NCI-H82 (cell line): ENCODE results near the gene ZNF423.

Experiments
- DNase-seq: peaks from one replicate; lab custom pipeline; 2025; lab: John Stamatoyannopoulos, UW

Gene ZNF423

GRCh38 chr16:49639739-49640431, 216.0 kb downstream of the ZNF423 start:
- no peak for DNase-seq

- no peak for DNase-seq
Measured at GRCh38 chr16:49638673-49639610, 217.0 kb downstream of the ZNF423 start.

- DNase-seq: no peak
Measured at GRCh38 chr16:49637933-49638672, 217.8 kb downstream of the ZNF423 start.

GRCh38 chr16:49637511-49637910, 218.4 kb downstream of the ZNF423 start:
- no peak for DNase-seq

- no peak for DNase-seq
Measured at GRCh38 chr16:49636608-49637007, 219.3 kb downstream of the ZNF423 start.

GRCh38 chr16:49635591-49636581, 220.0 kb downstream of the ZNF423 start:
- no peak for DNase-seq

- DNase-seq: no peak
Measured at GRCh38 chr16:49635009-49635350, 220.9 kb downstream of the ZNF423 start.

GRCh38 chr16:49634235-49635008, 221.5 kb downstream of the ZNF423 start:
- no peak for DNase-seq

GRCh38 chr16:49632795-49633184, 223.1 kb downstream of the ZNF423 start:
- no peak for DNase-seq

- no peak for DNase-seq
Measured at GRCh38 chr16:49632086-49632794, 223.7 kb downstream of the ZNF423 start.

GRCh38 chr16:49631187-49632041, 224.5 kb downstream of the ZNF423 start:
- no peak for DNase-seq

- DNase-seq: no peak
Measured at GRCh38 chr16:49630783-49631182, 225.1 kb downstream of the ZNF423 start.

GRCh38 chr16:49629851-49630250, 226.1 kb downstream of the ZNF423 start:
- DNase-seq: no peak

GRCh38 chr16:49628148-49628547, 227.8 kb downstream of the ZNF423 start:
- no peak for DNase-seq

GRCh38 chr16:49625311-49626065, 230.4 kb downstream of the ZNF423 start:
- DNase-seq: no peak

- DNase-seq: no peak
Measured at GRCh38 chr16:49623501-49624266, 232.2 kb downstream of the ZNF423 start.
